ENCODE results near the gene HES1.

HES1 gene

GRCh38 chr3:194170793-194171192 is 34.8 kb downstream of the HES1 start:
- no peak for DNase-seq

DNA sequence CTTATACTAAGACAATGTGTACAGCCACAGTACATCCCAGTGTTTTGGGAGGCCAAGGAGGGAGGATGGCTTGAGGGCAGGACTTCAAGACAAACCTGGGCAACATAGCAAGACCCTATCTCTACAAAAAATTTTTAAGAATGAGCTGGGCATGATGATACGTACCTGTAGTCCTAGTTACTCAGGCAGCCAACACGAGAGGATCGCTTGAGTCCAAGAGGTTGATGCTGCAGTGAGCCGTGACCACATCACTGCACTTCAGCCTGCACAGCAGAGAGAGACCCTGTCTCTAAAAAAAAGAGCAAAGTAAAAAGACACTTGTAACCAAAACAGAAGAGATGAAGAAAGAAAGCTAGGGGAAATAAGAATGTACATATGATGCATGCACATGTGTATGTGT is 38.5 kb downstream of the HES1 start:
- no peak for DNase-seq

GRCh38 chr3:194174980-194175379 is 39.0 kb downstream of the HES1 start:
- DNase-seq = no peak

- DNase-seq = no peak
Observed at GRCh38 chr3:194176274-194176991, 40.5 kb downstream of the HES1 start.

DNA sequence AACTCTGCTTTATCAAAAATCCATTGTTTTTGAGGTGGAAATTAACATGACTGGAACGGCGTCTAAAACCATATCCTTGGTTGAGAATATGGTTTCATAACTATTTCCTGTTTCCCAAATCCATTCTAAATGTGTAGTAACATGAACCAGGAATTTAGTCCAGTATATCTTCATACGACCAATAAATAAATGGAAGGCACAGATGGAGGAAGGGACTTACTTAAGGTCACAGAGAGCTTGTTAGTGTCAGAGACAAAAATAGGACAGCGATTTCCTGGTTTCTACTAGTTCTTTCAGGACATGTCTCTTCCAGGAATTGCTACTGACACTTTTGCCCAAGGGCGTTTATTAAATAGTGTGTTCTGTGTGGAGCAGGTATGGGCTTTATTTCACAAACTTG is 41.2 kb downstream of the HES1 start:
- no peak for DNase-seq

GRCh38 chr3:194178128-194178527 is 42.2 kb downstream of the HES1 start:
- DNase-seq = no peak

DNA sequence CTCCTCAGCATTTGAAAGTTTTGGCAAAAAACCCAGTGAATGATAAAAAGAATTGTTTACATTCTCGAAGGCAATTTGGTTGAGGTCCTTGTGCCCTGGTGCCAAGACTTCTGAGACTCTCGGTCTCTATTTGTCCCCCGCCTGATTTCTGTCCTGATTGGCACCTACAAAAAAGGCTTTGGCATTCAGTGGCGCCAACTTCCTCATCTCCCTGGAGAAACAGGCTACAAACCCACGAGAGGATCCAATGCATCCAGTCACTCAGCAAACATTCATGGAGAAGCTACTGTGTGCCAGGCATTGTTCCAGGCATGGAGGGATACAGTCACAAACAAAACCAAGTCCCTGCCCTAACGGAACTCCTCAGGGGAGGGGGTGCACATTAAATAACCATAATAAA is 42.7 kb downstream of the HES1 start:
- no peak for DNase-seq

DNA sequence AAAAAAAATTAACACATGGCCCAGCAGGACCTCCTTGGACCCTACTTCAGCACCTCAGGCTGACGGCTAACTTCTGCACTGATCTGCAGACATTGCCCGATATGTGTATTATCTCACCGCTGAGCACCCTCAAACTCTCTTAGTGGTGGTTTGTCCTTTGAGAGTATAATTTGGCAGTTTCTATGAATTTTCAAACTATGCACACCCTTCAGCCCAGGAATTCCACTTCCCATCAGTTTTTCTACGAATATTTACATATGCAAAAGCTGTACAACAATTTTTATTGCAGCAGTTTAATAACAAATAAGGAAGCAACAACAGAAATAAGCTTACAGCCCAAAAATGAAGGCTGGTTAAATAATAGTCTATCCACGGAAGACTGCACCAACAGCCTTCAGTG is 44.6 kb downstream of the HES1 start:
- no peak for DNase-seq

GRCh38 chr3:194181612-194182529 is 45.9 kb downstream of the HES1 start:
- no peak for DNase-seq

DNA sequence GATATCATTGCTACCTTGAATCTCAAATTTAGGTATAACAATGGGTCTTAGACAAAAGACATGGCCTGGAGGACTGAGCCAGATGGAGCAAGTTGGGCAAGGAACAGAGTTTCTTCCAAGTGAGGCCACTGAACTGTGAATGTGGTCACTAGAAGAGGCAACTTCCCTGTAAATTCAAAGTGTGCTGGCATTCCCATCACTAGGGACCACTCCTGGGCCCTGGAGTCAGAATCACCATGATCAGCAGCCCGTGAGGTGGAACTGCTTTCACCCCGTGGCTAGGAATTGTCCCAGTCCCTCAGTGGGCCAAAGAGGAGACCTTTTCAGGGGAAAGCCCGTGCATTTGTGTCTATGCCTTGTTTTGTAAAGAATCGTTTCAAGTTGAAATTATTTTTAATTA is 47.3 kb downstream of the HES1 start:
- DNase-seq = no peak

GRCh38 chr3:194184265-194184751 is 48.4 kb downstream of the HES1 start:
- DNase-seq = no peak

- no peak for DNase-seq
Observed at GRCh38 chr3:194184801-194185200, 48.9 kb downstream of the HES1 start.

GRCh38 chr3:194185221-194185620 is 49.3 kb downstream of the HES1 start:
- no peak for DNase-seq

DNA sequence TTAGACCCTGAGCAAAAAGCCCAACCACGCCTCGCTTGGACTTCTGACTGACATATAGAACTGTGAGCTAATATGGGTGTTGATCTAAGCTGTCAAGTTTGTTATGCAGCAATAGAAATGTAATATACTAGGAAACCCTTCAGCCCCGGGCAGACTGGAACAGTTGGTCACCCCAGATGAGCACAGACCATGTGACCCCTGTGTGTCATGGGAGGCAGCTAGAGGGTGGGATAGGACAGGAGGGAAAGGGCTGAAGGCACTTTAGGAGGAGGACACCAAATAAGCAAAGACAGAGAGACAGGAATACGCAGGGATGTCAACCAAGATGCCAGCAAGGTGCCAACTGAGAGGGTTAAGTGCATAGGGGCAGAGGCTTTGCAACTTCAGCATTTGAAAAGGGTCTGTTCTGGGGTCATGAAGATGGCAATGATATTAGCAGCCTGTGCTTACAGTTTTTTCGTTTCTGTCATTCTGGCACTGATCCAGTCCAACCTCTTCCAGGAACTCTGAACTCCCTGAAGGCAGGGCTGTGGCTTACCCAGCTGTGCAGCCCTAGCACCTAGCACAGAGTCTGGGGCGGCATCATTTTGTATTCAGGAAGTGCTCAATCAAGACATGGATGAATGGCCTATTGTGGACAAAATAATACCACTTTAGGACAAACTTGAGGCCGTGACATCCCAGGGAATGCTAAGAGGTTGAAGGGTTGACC is 51.4 kb downstream of the HES1 start:
- DNase-seq = no peak

Measured in CD4-positive, alpha-beta T cell treated with Interleukin-4 for 4 hours (primary cell).